Measurements from ENCODE around the gene GRHL1.

GRHL1 gene

GRCh38 chr2:10032746-10033105, 81.2 kb downstream of the GRHL1 start:
- H3K4me1 ChIP-seq (ENCODE audit: control insufficient read depth in 2 of 2, insufficient read depth in 2 of 2, low read length in 2 of 2) = peaks cover 18 to 21% of the 10 kb centered on the region in 2 donors
- no peak overlapping the region for H3K4me3 ChIP-seq (ENCODE audit: low read length in 2 of 2)
- no peaks in the 10 kb centered on the region for H3K27me3 ChIP-seq (ENCODE audit: control insufficient read depth in 2 of 2, insufficient read depth in 2 of 2, low read length in 2 of 2)
- no peak overlapping the region for H3K9ac ChIP-seq (ENCODE audit: low read depth in 1 of 2, low read length in 2 of 2)
- no peaks in the 10 kb centered on the region for H3K36me3 ChIP-seq (ENCODE audit: control insufficient read depth in 2 of 2, insufficient read depth in 2 of 2, low read length in 2 of 2)
- no peak overlapping the region for H3K27ac ChIP-seq (ENCODE audit: low read depth in 2 of 2, low read length in 2 of 2)
- no peaks in the 10 kb centered on the region for H3K9me3 ChIP-seq (ENCODE audit: control insufficient read depth in 2 of 2, low read length in 2 of 2)

DNA sequence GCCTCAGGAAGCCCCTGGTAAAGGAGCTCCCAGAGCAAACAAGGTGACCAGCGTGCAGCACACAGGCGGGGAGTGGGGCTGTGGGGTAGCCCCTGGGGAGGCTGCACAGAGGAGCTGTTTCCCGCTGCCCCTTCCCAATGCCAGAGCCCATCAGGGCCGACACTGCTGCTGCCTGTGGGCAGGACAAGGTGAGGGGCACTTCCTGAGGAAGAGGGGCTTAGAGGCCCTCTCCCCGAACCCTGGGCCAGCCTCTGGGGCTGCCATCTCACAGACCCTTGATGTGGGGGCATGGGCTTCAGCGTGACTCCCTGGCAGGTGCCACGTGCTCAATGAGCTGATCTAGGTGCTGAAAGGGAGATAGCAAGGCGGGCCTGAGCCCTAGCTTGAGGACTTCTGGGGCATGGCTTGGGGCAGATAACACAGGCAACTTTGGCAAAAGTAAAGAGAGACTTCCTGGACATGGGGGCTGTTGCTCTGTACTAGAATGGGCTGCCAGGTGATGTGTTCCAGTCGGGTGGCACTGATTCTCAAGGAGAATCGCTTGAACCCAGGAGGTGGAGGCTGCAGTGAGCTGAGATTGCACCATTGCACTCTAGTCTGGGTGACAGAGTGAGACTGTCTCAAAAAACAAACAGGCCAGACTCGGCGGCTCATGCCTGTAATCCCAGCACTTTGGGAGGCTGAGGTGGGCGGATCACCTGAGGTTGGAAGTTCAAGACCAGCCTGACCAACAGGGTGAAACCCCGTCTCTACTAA, 81.9 kb downstream of the GRHL1 start:
- peaks cover 18 to 21% of the 10 kb centered on the region in 2 donors for H3K4me1 ChIP-seq (ENCODE audit: control insufficient read depth in 2 of 2, insufficient read depth in 2 of 2, low read length in 2 of 2)
- no peak overlapping the region for H3K4me3 ChIP-seq (ENCODE audit: low read length in 2 of 2)
- no peaks in the 10 kb centered on the region for H3K27me3 ChIP-seq (ENCODE audit: control insufficient read depth in 2 of 2, insufficient read depth in 2 of 2, low read length in 2 of 2)
- H3K9me3 ChIP-seq (ENCODE audit: control insufficient read depth in 2 of 2, low read length in 2 of 2) = no peaks in the 10 kb centered on the region
- no peaks in the 10 kb centered on the region for H3K36me3 ChIP-seq (ENCODE audit: control insufficient read depth in 2 of 2, insufficient read depth in 2 of 2, low read length in 2 of 2)
- H3K9ac ChIP-seq (ENCODE audit: low read depth in 1 of 2, low read length in 2 of 2) = no peak overlapping the region
- no peak overlapping the region for H3K27ac ChIP-seq (ENCODE audit: low read depth in 2 of 2, low read length in 2 of 2)

GRCh38 chr2:10034333-10035052, 83.0 kb downstream of the GRHL1 start:
- no peak overlapping the region for H3K27ac ChIP-seq (ENCODE audit: low read depth in 2 of 2, low read length in 2 of 2)
- H3K4me1 ChIP-seq (ENCODE audit: control insufficient read depth in 2 of 2, insufficient read depth in 2 of 2, low read length in 2 of 2) = peaks cover 10 to 15% of the 10 kb centered on the region in 2 donors
- H3K9me3 ChIP-seq (ENCODE audit: control insufficient read depth in 2 of 2, low read length in 2 of 2) = no peaks in the 10 kb centered on the region
- no peaks in the 10 kb centered on the region for H3K36me3 ChIP-seq (ENCODE audit: control insufficient read depth in 2 of 2, insufficient read depth in 2 of 2, low read length in 2 of 2)
- no peak overlapping the region for H3K9ac ChIP-seq (ENCODE audit: low read depth in 1 of 2, low read length in 2 of 2)
- H3K27me3 ChIP-seq (ENCODE audit: control insufficient read depth in 2 of 2, insufficient read depth in 2 of 2, low read length in 2 of 2) = no peaks in the 10 kb centered on the region
- H3K4me3 ChIP-seq (ENCODE audit: low read length in 2 of 2) = no peak overlapping the region

DNA sequence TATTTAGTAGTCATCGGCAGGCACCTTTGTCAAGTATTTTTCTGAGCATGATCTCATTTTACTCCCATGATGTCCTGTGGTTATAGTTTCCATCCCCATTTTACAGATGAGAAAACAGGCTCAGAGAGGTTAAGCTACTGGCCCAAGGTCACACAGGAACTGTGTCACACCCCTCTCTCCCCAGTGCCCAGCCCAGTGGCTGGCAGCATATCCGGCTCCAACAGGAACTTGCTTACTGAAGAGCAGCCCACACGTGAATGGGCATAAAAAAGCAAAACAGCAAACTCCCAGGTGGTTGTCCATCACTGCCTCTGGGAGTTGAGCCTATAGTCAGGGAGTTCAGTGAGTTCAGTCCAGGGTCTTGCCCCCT, 83.5 kb downstream of the GRHL1 start:
- Histone ChIP-seq H3K27ac (ENCODE audit: low read depth in 2 of 2, low read length in 2 of 2) (no peak overlapping the region), H3K9me3 (ENCODE audit: control insufficient read depth in 2 of 2, low read length in 2 of 2) (no peaks in the 10 kb centered on the region), H3K27me3 (ENCODE audit: control insufficient read depth in 2 of 2, insufficient read depth in 2 of 2, low read length in 2 of 2) (no peaks in the 10 kb centered on the region), H3K4me3 (ENCODE audit: low read length in 2 of 2) (no peak overlapping the region), H3K9ac (ENCODE audit: low read depth in 1 of 2, low read length in 2 of 2) (no peak overlapping the region), H3K36me3 (ENCODE audit: control insufficient read depth in 2 of 2, insufficient read depth in 2 of 2, low read length in 2 of 2) (no peaks in the 10 kb centered on the region), H3K4me1 (ENCODE audit: control insufficient read depth in 2 of 2, insufficient read depth in 2 of 2, low read length in 2 of 2) (peaks cover 5 to 10% of the 10 kb centered on the region in 2 donors)

- no peak overlapping the region for H3K4me3 ChIP-seq (ENCODE audit: low read length in 2 of 2)
- no peak overlapping the region for H3K9ac ChIP-seq (ENCODE audit: low read depth in 1 of 2, low read length in 2 of 2)
- H3K27me3 ChIP-seq (ENCODE audit: control insufficient read depth in 2 of 2, insufficient read depth in 2 of 2, low read length in 2 of 2) = no peaks in the 10 kb centered on the region
- H3K27ac ChIP-seq (ENCODE audit: low read depth in 2 of 2, low read length in 2 of 2) = no peak overlapping the region
- no peaks in the 10 kb centered on the region for H3K9me3 ChIP-seq (ENCODE audit: control insufficient read depth in 2 of 2, low read length in 2 of 2)
- no peaks in the 10 kb centered on the region for H3K36me3 ChIP-seq (ENCODE audit: control insufficient read depth in 2 of 2, insufficient read depth in 2 of 2, low read length in 2 of 2)
- peaks cover 4 to 8% of the 10 kb centered on the region in 2 donors for H3K4me1 ChIP-seq (ENCODE audit: control insufficient read depth in 2 of 2, insufficient read depth in 2 of 2, low read length in 2 of 2)
These were observed 84.1 kb downstream of the GRHL1 start for GRCh38 chr2:10035633-10036032.

- H3K9me3 ChIP-seq (ENCODE audit: control insufficient read depth in 2 of 2, low read length in 2 of 2) = no peaks in the 10 kb centered on the region
- H3K4me1 ChIP-seq (ENCODE audit: control insufficient read depth in 2 of 2, insufficient read depth in 2 of 2, low read length in 2 of 2) = peaks cover 4 to 8% of the 10 kb centered on the region in 2 donors
- no peaks in the 10 kb centered on the region for H3K36me3 ChIP-seq (ENCODE audit: control insufficient read depth in 2 of 2, insufficient read depth in 2 of 2, low read length in 2 of 2)
- peak overlapping the region in 1 of 2 donors; percentile 35 for H3K27ac ChIP-seq (ENCODE audit: low read depth in 2 of 2, low read length in 2 of 2)
- no peak overlapping the region for H3K9ac ChIP-seq (ENCODE audit: low read depth in 1 of 2, low read length in 2 of 2)
- H3K27me3 ChIP-seq (ENCODE audit: control insufficient read depth in 2 of 2, insufficient read depth in 2 of 2, low read length in 2 of 2) = no peaks in the 10 kb centered on the region
- H3K4me3 ChIP-seq (ENCODE audit: low read length in 2 of 2) = no peak overlapping the region
These were observed 84.8 kb downstream of the GRHL1 start for GRCh38 chr2:10036095-10036884.

DNA sequence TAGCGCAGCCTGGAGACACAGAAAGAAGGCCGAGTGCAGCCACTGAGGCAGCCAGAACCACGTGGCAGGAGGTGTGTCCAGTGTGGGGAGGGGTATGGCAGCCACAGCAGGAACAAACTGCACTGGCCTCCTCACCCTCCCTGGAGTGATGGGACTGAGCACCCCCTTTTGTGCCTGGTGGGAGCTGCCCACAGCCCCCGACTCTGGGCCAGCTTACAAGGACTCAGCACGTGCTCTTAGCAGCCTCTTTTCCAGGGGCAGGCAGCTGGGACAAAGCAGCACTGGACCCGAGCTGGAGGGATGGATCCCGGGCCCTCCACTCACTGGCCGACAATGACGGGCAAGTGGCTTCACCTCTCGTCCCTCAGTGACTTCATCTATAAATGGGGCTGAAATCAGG, 86.6 kb downstream of the GRHL1 start:
- Histone ChIP-seq H3K36me3 (ENCODE audit: control insufficient read depth in 2 of 2, insufficient read depth in 2 of 2, low read length in 2 of 2) (no peaks in the 10 kb centered on the region), H3K9ac (ENCODE audit: low read depth in 1 of 2, low read length in 2 of 2) (no peak overlapping the region), H3K27ac (ENCODE audit: low read depth in 2 of 2, low read length in 2 of 2) (no peak overlapping the region), H3K4me3 (ENCODE audit: low read length in 2 of 2) (no peak overlapping the region), H3K9me3 (ENCODE audit: control insufficient read depth in 2 of 2, low read length in 2 of 2) (no peaks in the 10 kb centered on the region), H3K27me3 (ENCODE audit: control insufficient read depth in 2 of 2, insufficient read depth in 2 of 2, low read length in 2 of 2) (no peaks in the 10 kb centered on the region), H3K4me1 (ENCODE audit: control insufficient read depth in 2 of 2, insufficient read depth in 2 of 2, low read length in 2 of 2) (peaks cover 7 to 8% of the 10 kb centered on the region in 2 donors)

DNA sequence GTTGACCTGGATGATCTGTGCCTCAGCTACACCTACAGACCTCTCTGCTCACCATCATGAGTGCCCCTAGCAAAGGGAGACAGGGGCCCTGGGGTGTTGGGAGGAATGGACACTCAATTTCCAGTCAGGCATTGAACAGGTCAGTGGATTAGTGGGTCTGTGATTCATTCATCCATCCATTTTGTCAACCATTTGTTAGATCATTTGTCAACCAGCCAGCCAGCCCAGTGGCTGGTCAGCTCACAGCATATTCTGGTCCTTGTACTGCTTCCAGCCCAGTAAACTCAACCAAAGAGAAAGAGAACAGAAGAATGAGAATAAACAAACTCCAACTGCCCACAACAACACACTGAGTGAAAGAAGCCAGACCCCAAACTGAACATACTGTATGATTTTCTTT, 87.2 kb downstream of the GRHL1 start:
- Histone ChIP-seq H3K4me1 (ENCODE audit: control insufficient read depth in 2 of 2, insufficient read depth in 2 of 2, low read length in 2 of 2) (peaks cover 7 to 8% of the 10 kb centered on the region in 2 donors), H3K27ac (ENCODE audit: low read depth in 2 of 2, low read length in 2 of 2) (no peak overlapping the region), H3K4me3 (ENCODE audit: low read length in 2 of 2) (no peak overlapping the region), H3K36me3 (ENCODE audit: control insufficient read depth in 2 of 2, insufficient read depth in 2 of 2, low read length in 2 of 2) (no peaks in the 10 kb centered on the region), H3K9ac (ENCODE audit: low read depth in 1 of 2, low read length in 2 of 2) (no peak overlapping the region), H3K27me3 (ENCODE audit: control insufficient read depth in 2 of 2, insufficient read depth in 2 of 2, low read length in 2 of 2) (no peaks in the 10 kb centered on the region), H3K9me3 (ENCODE audit: control insufficient read depth in 2 of 2, low read length in 2 of 2) (no peaks in the 10 kb centered on the region)

GRCh38 chr2:10039658-10040410, 88.3 kb downstream of the GRHL1 start:
- Histone ChIP-seq H3K4me1 (ENCODE audit: control insufficient read depth in 2 of 2, insufficient read depth in 2 of 2, low read length in 2 of 2) (peaks cover 8 to 13% of the 10 kb centered on the region in 2 donors), H3K9ac (ENCODE audit: low read depth in 1 of 2, low read length in 2 of 2) (no peak overlapping the region), H3K27me3 (ENCODE audit: control insufficient read depth in 2 of 2, insufficient read depth in 2 of 2, low read length in 2 of 2) (no peaks in the 10 kb centered on the region), H3K36me3 (ENCODE audit: control insufficient read depth in 2 of 2, insufficient read depth in 2 of 2, low read length in 2 of 2) (no peaks in the 10 kb centered on the region), H3K4me3 (ENCODE audit: low read length in 2 of 2) (no peak overlapping the region), H3K9me3 (ENCODE audit: control insufficient read depth in 2 of 2, low read length in 2 of 2) (no peaks in the 10 kb centered on the region), H3K27ac (ENCODE audit: low read depth in 2 of 2, low read length in 2 of 2) (no peak overlapping the region)

Data from mucosa of rectum (tissue), 2 donors.